Right lobe of liver (tissue), 6 donors: Measurements from ENCODE around the gene SEMA6B. TPM values are rescaled to one million over a fixed set of nuclear protein-coding genes. Genes with fewer than 3 reads are reported as not detected.
A peak's percentile ranks its signal among the peaks of the same experiment; 100 is the strongest.

Source experiments
- ATAC-seq, 4 donors: fragments of 200-7000 bp; cut with Tn5 transposase; one replicate each; pipeline ENCODE4 v1.9.1; 2020; ENCODE audit warnings: mild to moderate bottlenecking in 4 of 4, moderate library complexity in 4 of 4
- DNase-seq, 3 donors: peaks; one replicate each; pipeline ENCODE4 v3.0.0-alpha.2; 2020
- H3K27ac ChIP-seq, 3 donors: fragments of 200-600 bp; one replicate each; pipeline ENCODE4 v1.8.0; 2022
- H3K27me3 ChIP-seq, 2 donors: fragments of 200-600 bp; one replicate each; pipeline ENCODE4 v1.8.0; 2022
- H3K36me3 ChIP-seq, 4 donors: fragments of 200-600 bp; sonication (generic) in 1 of 4; one replicate each; pipeline versions ENCODE4 v1.5.1 to v1.8.0; 2017 to 2022; ENCODE audit warnings: control low read depth in 1 of 4
- H3K4me1 ChIP-seq, 4 donors: fragments of 200-600 bp; sonication (generic) in 1 of 4; one replicate each; pipeline versions ENCODE4 v1.5.1 to v1.8.0; 2017 to 2022; ENCODE audit warnings: control low read depth in 1 of 4
- H3K4me3 ChIP-seq, 3 donors: fragments of 200-600 bp; one replicate each; pipeline ENCODE4 v1.8.0; 2022
- H3K9me3 ChIP-seq, 4 donors: fragments of 200-600 bp; sonication (generic) in 1 of 4; one replicate each; pipeline versions ENCODE4 v1.5.1 to v1.8.0; 2017 to 2022; ENCODE audit warnings: control low read depth in 1 of 4
- POLR2A ChIP-seq: fragments of 450-650 bp; IDR thresholded peaks from one replicate; pipeline ENCODE4 v1.6.1; 2017; ENCODE audit warnings: antibody characterized with exemption, mild to moderate bottlenecking
- WGBS: methylation state at CpG from one replicate; pipeline ENCODE4 v1.1.6; 2018; ENCODE audit warnings: low coverage, low lambda C conversion rate; ENCODE audit not compliant: insufficient coverage; ENCODE audit errors: missing lambda C conversion rate; 5-methylcytosine and 5-hydroxymethylcytosine counted together
- intact Hi-C, 2 donors: fragments of 100-400 bp; cut with DNase I; formaldehyde crosslinking; loops; one replicate each; pipeline versions ENCODE4 v1.11.2 to v1.14.1; 2022
- total RNA-seq, 6 experiments: library from RNA; depleted of rRNA in 2 of 6; stranded (reverse); fragments of >200 nt in 2 of 6; fragmentation: NEBNext Ultra II Directional in 3 of 6; extraction: Animal tissue kit (Norgen Biotek cat#: 25700) in 3 of 6; gene quantifications; one replicate each; pipeline versions ENCODE4 v1.1.0 to v1.2.4, GENCODE V29; 2016 to 2023
- TF ChIP-seq, protein P1 (sequence below), 4 donors: fragments of 200-600 bp in 3 of 4; fragments of 450-650 bp in 1 of 4; IDR thresholded peaks; one replicate each; pipeline versions ENCODE4 v1.5.1 to v1.8.0; 2016 to 2022; ENCODE audit warnings: antibody characterized with exemption in 4 of 4, mild to moderate bottlenecking in 2 of 4
- donor health status: DM: no; HTN: yes; CAD: no.
- donor health status: DM: no; HTN: no; CAD: no.
- donor health status: DM: no; HTN: no; CAD: no.
- donor health status: DM: no; HTN: yes; CAD: no.
- donor health status: DM: no; HTN: yes; CAD: no.

SEMA6B gene
- total RNA-seq, 6 experiments from 2014 or later = 1.0 to 6.5 (median 2.3) TPM

DNA sequence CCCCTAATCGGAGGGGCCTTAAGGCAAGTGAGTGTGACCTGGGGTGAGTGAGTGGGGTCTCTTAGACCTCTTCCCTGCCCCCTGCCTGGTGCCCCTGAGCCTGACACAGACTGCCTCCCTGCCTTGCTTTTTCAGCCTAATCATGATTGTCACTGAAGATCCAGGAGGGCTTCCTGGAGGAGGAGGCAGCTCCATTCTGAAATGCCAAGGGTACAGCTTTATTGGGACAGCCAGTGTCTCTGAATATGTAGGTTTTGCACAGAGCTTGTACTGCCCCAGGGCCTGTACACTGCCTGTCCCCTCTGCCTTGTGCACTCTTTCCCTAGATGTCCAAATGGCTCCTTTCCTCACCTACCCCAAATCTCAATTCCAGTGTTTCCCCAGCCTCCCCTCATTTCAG is 26.1 kb upstream of the SEMA6B start:
- H3K27ac ChIP-seq = no peak overlapping the region
- no peak for TF ChIP-seq POLR2A
- TF ChIP-seq, protein P1, sequence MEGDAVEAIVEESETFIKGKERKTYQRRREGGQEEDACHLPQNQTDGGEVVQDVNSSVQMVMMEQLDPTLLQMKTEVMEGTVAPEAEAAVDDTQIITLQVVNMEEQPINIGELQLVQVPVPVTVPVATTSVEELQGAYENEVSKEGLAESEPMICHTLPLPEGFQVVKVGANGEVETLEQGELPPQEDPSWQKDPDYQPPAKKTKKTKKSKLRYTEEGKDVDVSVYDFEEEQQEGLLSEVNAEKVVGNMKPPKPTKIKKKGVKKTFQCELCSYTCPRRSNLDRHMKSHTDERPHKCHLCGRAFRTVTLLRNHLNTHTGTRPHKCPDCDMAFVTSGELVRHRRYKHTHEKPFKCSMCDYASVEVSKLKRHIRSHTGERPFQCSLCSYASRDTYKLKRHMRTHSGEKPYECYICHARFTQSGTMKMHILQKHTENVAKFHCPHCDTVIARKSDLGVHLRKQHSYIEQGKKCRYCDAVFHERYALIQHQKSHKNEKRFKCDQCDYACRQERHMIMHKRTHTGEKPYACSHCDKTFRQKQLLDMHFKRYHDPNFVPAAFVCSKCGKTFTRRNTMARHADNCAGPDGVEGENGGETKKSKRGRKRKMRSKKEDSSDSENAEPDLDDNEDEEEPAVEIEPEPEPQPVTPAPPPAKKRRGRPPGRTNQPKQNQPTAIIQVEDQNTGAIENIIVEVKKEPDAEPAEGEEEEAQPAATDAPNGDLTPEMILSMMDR (IDR thresholded peaks at IDR 0.05) = no peak
- peaks cover 0 to 3% of the 10 kb centered on the region in 2 donors for H3K27me3 ChIP-seq
- H3K36me3 ChIP-seq = no peaks in the 10 kb centered on the region
- ATAC-seq = no peak
- intact Hi-C loops = no loop called here
- peaks cover 0 to 12% (median 5%) of the 10 kb centered on the region in 4 donors for H3K4me1 ChIP-seq
- no peak overlapping the region for H3K4me3 ChIP-seq
- no peaks in the 10 kb centered on the region for H3K9me3 ChIP-seq
- 100% methylated on average over 1 of the region's 1 CpG for WGBS
- DNase-seq = no peak

DNA sequence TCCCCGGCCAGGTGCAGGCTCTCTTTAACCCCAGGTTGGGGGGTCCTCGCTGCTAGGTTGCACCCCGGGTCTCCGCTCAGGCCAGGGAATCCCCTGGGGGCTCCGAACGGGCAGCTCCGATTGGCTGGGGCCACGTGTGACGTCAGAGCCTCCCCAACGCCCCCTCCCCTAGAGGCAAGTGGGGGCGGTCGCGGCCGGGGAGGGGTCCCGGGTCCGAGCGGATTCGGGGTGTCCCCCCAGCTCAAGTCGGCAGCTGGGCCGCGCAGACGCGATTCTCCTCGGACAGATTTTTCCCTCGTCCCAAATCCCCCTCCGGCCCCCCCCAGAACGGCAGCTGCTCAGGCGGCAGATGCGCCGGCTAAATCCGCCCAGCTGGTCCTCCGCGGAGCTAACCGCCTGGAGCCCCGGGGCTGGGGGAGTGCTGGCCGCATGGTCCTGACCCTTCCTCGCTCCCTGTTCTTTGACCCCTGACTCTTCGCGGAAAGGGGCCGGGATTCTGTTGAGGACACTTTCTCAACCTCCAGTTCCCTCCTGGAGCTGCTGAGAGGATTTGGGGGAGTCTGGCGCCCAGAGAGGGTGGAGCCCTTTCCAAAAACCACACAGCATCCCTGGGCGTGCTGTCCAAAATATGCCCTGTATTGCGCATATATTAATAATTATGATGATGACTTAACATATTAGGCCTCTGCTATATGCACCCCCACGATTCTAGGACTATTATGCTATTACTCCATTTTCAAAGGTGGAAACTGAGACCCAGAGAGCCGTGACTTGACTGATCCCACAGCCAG is 25.4 kb upstream of the SEMA6B start:
- Histone ChIP-seq H3K9me3 (no peaks in the 10 kb centered on the region), H3K36me3 (no peaks in the 10 kb centered on the region), H3K4me1 (peaks cover 0 to 12% (median 5%) of the 10 kb centered on the region in 4 donors), H3K4me3 (no peak overlapping the region), H3K27ac (no peak overlapping the region), H3K27me3 (peaks cover 0 to 8% of the 10 kb centered on the region in 2 donors)
- intact Hi-C loops = no loop called here
- DNase-seq (no peak), ATAC-seq (no peak)
- 24% methylated on average over 13 of the region's 45 CpGs for WGBS
- TF ChIP-seq POLR2A = no peak
- TF ChIP-seq, protein P1 (IDR thresholded peaks at IDR 0.05) = no peak

DNA sequence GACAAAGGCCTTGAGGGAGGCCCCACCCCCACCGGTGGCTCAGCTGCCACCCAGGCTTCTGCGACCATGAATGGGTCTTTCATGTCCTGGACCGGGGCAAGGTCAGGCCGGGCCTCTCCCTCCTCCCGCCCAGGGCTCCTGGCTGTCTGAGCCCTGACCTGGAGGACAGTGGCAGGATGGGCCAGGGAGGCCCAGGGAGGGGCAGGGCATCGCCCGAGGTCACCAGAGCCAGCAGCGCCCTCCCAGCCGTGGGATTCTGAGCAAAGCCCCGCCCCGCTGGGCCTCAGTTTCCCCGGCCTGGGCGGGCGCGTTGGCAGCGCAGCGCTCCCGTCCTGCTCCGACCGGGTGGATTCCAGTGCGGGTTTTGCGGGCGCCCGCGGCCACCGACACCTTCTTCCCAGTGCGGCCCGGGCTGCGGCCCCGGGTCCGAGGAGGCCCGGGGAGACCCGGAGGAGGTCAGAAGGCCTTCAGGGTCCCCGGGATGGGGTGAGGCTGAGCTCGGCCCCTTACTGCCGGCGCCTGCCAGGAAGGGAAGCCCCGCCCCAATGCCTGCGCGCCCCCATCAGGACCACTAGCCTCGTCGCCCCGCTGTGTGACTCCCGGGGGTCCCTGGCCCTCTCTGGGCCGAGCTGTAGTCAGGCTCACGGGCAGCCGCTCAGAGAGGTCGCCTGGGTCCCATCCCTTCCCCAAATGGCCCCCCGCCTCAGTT is 24.6 kb upstream of the SEMA6B start:
- Histone ChIP-seq H3K27ac (no peak overlapping the region), H3K4me1 (peaks cover 0 to 12% (median 5%) of the 10 kb centered on the region in 4 donors), H3K27me3 (peaks cover 0 to 8% of the 10 kb centered on the region in 2 donors), H3K9me3 (no peaks in the 10 kb centered on the region), H3K4me3 (peak overlapping the region in 1 of 3 donors; percentile 21), H3K36me3 (no peaks in the 10 kb centered on the region)
- ATAC-seq (peak; percentile 39 to 61 (median 54)), DNase-seq (no peak)
- TF ChIP-seq, protein P1 (IDR thresholded peaks at IDR 0.05) = no peak
- TF ChIP-seq POLR2A = no peak
- intact Hi-C loops = no loop called here
- 0% methylated on average over 5 of the region's 49 CpGs for WGBS

DNA sequence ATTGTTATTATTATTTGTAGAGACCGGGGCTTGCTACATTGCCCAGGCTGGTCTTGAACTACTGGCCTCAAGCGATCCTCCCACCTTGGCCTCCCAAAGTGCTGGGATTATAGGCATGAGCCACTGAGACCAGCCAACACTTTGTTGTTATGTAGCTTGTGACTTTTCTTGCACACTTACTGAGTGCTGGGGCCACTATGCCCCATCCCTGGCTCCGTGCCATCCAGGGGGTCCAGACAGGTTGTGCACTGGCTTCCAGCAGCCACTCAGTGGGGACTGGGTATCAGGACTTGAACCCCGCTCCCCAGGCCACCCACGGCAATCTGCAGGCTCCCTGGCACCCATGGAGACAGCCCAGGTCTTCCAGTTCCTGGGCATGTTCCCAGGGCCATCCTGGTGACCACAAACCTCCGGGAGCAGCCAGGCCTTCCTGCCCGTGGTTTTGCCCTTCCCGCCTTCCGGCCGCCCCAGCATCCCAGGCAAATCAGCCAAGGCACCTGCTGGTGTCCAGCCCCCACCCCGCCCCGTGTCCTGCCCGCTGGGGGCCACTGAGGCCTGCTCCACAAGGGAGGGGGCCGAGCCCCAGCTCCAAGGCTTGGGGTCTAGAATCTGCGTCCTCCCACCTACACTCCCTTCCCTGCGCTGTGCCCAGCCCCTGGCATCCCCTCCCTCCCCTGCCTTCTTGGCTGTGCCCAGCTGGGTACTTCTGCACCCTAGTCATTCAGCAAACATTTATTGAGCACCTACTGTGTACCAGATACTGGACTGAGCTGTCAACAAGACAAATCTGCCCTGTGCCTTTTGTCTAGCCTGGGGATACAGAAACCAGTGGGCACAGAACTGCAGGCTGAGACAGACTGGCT is 23.7 kb upstream of the SEMA6B start:
- Histone ChIP-seq H3K4me3 (no peak overlapping the region), H3K4me1 (peaks cover 0 to 12% (median 5%) of the 10 kb centered on the region in 4 donors), H3K27me3 (peaks cover 0 to 8% of the 10 kb centered on the region in 2 donors), H3K36me3 (no peaks in the 10 kb centered on the region), H3K9me3 (no peaks in the 10 kb centered on the region), H3K27ac (no peak overlapping the region)
- intact Hi-C loops = no loop called here
- TF ChIP-seq, protein P1 (IDR thresholded peaks at IDR 0.05) = no peak
- TF ChIP-seq POLR2A = no peak
- WGBS = 96% methylated on average over 2 of the region's 16 CpGs
- DNase-seq (no peak), ATAC-seq (peak in 3 of 4 donors; percentile 11 to 41 (median 24))
